ENCODE results near the gene MTMR4. TPM values are rescaled to one million over a fixed set of nuclear protein-coding genes. Genes with fewer than 3 reads are reported as not detected.

MTMR4 gene
- 5.8 to 8.9 TPM (median 8.7 TPM) in 5 replicates for total RNA-seq (2022; extraction: Qiagen RNA extraction; ENCODE audit: low read depth)

GRCh38 chr17:58513965-58514769 is at the start of gene MTMR4:
Gene MTMR4, minus strand, starts transcription at chr17:58514638. Its CDS starts 231 bp downstream, at chr17:58514407.

GRCh38 chr17:58487589-58488427 is 26.6 kb downstream of the MTMR4 start, which contains the start of gene HSF5:
Gene HSF5, minus strand, starts transcription at chr17:58488408. Its CDS starts 134 bp downstream, at chr17:58488274.

Other genes starting within 250 kb of the MTMR4 start
- not detected in 5 replicates for gene MPO, start 233.7 kb downstream of the MTMR4 start, total RNA-seq (2022; extraction: Qiagen RNA extraction; ENCODE audit: low read depth)
- gene TSPOAP1, start 185.8 kb downstream of the MTMR4 start, total RNA-seq (2022; extraction: Qiagen RNA extraction; ENCODE audit: low read depth): not detected in 5 replicates
- gene SUPT4H1, start 162.4 kb downstream of the MTMR4 start, total RNA-seq (2022; extraction: Qiagen RNA extraction; ENCODE audit: low read depth): 101 to 168 TPM (median 147 TPM) in 5 replicates
- 0.10 to 0.47 TPM (median 0.32 TPM) in 5 replicates for gene RNF43, start 97.1 kb downstream of the MTMR4 start, total RNA-seq (2022; extraction: Qiagen RNA extraction; ENCODE audit: low read depth)
- gene HSF5, start 26.2 kb downstream of the MTMR4 start, total RNA-seq (2022; extraction: Qiagen RNA extraction; ENCODE audit: low read depth): not detected in 5 replicates
- gene TEX14, start 177.4 kb upstream of the MTMR4 start, total RNA-seq (2022; extraction: Qiagen RNA extraction; ENCODE audit: low read depth): 0.03 to 0.23 TPM (median 0.10 TPM) in 4 of 5 replicates, not detected in the other
- 52.1 to 61.3 TPM (median 56.8 TPM) in 5 replicates for gene RAD51C, start 178.0 kb upstream of the MTMR4 start, total RNA-seq (2022; extraction: Qiagen RNA extraction; ENCODE audit: low read depth)
- gene PPM1E, start 241.2 kb upstream of the MTMR4 start, total RNA-seq (2022; extraction: Qiagen RNA extraction; ENCODE audit: low read depth): 0.03 to 0.09 TPM (median 0.06 TPM) in 5 replicates

Measured in A549 treated with RU486 at 1 μM for 4 hours (cell line).